RWPE1 (cell line): ENCODE data around the gene EARS2.
A peak's percentile ranks its signal among the peaks of the same experiment; 100 is the strongest.

Experiments
- CTCF ChIA-PET: fragments of 350-600 bp; sonication (Branson Sonifier 250); formaldehyde crosslinking; extraction: SDS; loops from one replicate; lab custom pipeline; 2021; lab: Yijun Ruan, JAX
- POLR2A ChIA-PET: fragments of 400-600 bp; formaldehyde crosslinking; extraction: SDS; loops from one replicate; lab custom pipeline; 2020; ENCODE audit warnings: antibody characterized with exemption; ENCODE audit not compliant: low non-redundant PET; lab: Yijun Ruan, JAX
- DNase-seq: peaks from one replicate; pipeline ENCODE4 v3.0.0; 2012; ENCODE audit warnings: low spot score
- H3K27ac ChIP-seq: fragments of 450-650 bp; 2 replicates; pipeline ENCODE4 v1.5.1; 2017
- CTCF ChIP-seq: fragments of 450-650 bp; conservative IDR thresholded peaks from 2 replicates; pipeline ENCODE4 v1.5.1; 2017; ENCODE audit warnings: low read depth, mild to moderate bottlenecking

EARS2 gene

GRCh38 chr16:23521965-23522364 is 35.2 kb downstream of the EARS2 start:
- CTCF ChIA-PET, result no interaction called here
- POLR2A ChIA-PET, result no interaction called here
- no peak overlapping the region for H3K27ac ChIP-seq
- no peak for TF ChIP-seq CTCF
- DNase-seq, result no peak

GRCh38 chr16:23521037-23521743 is 36.0 kb downstream of the EARS2 start:
- CTCF ChIA-PET, result no interaction called here
- no peak for DNase-seq
- POLR2A ChIA-PET, result interaction anchor here (0.6 kb wide), 1 partner anchor 92 kb away, joined by 3 read pairs; no protein-coding TSS in a partner anchor
- H3K27ac ChIP-seq, result no peak overlapping the region
- no peak for TF ChIP-seq CTCF

- ChIA-PET CTCF (interaction anchor here (0.7 kb wide), 1 partner anchor 1521 kb away, joined by 3 read pairs; no protein-coding TSS in a partner anchor), POLR2A (interaction anchor here (0.6 kb wide), 1 partner anchor 92 kb away, joined by 3 read pairs; no protein-coding TSS in a partner anchor)
- no peak overlapping the region for H3K27ac ChIP-seq
- no peak for DNase-seq
- no peak for TF ChIP-seq CTCF
Measured at GRCh38 chr16:23520500-23520899, 36.6 kb downstream of the EARS2 start.

- ChIA-PET CTCF (no interaction called here), POLR2A (no interaction called here)
- no peak overlapping the region for H3K27ac ChIP-seq
- TF ChIP-seq CTCF, result no peak
- peak; percentile 39 for DNase-seq
Measured at GRCh38 chr16:23519282-23519681, 37.9 kb downstream of the EARS2 start.

GRCh38 chr16:23518435-23518891 is 38.7 kb downstream of the EARS2 start:
- no peak overlapping the region for H3K27ac ChIP-seq
- TF ChIP-seq CTCF, result no peak
- no peak for DNase-seq
- POLR2A ChIA-PET, result no interaction called here
- CTCF ChIA-PET, result no interaction called here

- POLR2A ChIA-PET, result no interaction called here
- CTCF ChIA-PET, result no interaction called here
- DNase-seq, result no peak
- TF ChIP-seq CTCF, result no peak
- H3K27ac ChIP-seq, result peak overlapping the region; percentile 13; the same call in 1 of the 2 replicates
Measured at GRCh38 chr16:23516366-23517137, 40.6 kb downstream of the EARS2 start.
